ENCODE results near the gene P2RY2.

GRCh38 chr11:73230931-73231330, 12.8 kb downstream of the P2RY2 start:
- TF ChIP-seq POLR2AphosphoS5 (IDR thresholded peaks at IDR 0.05; ENCODE audit: low read depth, low read length) (no peak), TAF1 (IDR thresholded peaks at IDR 0.05; ENCODE audit: low read depth, low read length) (no peak), PAX5 (IDR thresholded peaks at IDR 0.05; ENCODE audit: insufficient read depth, low read length, severe bottlenecking) (no peak), POLR2A (IDR thresholded peaks at IDR 0.05; ENCODE audit: low read depth, low read length) (no peak), SPI1 (IDR thresholded peaks at IDR 0.05; ENCODE audit: low read depth, low read length) (no peak), POU2F2 (IDR thresholded peaks at IDR 0.05; ENCODE audit: low read depth, low read length) (no peak)
